SK-N-SH (cell line): ENCODE measurements around the gene RAB3GAP2. TPM values are rescaled to one million over a fixed set of nuclear protein-coding genes. Genes with fewer than 3 reads are reported as not detected.

Source experiments
- CTCF ChIA-PET: fragments of 300-600, 350-600 bp; formaldehyde crosslinking; extraction: SDS; loops from one replicate; lab custom pipeline; 2021; lab: Yijun Ruan, JAX
- POLR2A ChIA-PET: fragments of 350-600 bp; sonication (Branson Sonifier 250); formaldehyde crosslinking; extraction: SDS; loops from one replicate; lab custom pipeline; 2020; ENCODE audit warnings: antibody characterized with exemption, inconsistent platforms; lab: Yijun Ruan, JAX
- DNase-seq: peaks from one replicate; pipeline ENCODE4 v3.0.0; 2012
- H2AFZ ChIP-seq: fragments of 200-600 bp; sonication (generic); 2 replicates; pipeline ENCODE4 v1.8.1; 2016; ENCODE audit warnings: antibody characterized with exemption, mild to moderate bottlenecking, low read depth
- H3F3A ChIP-seq: fragments of 200-600 bp; sonication (generic); replicated peaks from 2 replicates; pipeline ENCODE3; 2016; ENCODE audit warnings: antibody characterized with exemption, mild to moderate bottlenecking; ENCODE audit not compliant: insufficient read depth
- H3K27ac ChIP-seq, 2 experiments: fragments of 200-500 bp in 1 of 2; fragments of 200-600 bp in 1 of 2; sonication (Bioruptor generic) in 1 of 2; sonication (generic), shearing (Covaris generic) in 1 of 2; 2 replicates each; pipeline versions ENCODE4 v1.5.1 to v1.6.1; 2014 to 2016; ENCODE audit warnings: low read depth in 2 of 2, inconsistent platforms in 1 of 2, low read length in 1 of 2, mild to moderate bottlenecking in 1 of 2, mixed read lengths in 1 of 2
- H3K27me3 ChIP-seq: fragments of 200-600 bp; sonication (generic), shearing (Covaris generic); 2 replicates; pipeline ENCODE4 v1.6.1; 2016; ENCODE audit warnings: mixed run types; ENCODE audit not compliant: insufficient read depth
- H3K36me3 ChIP-seq, 2 experiments: fragments of 200-500 bp in 1 of 2; fragments of 200-600 bp in 1 of 2; sonication (Bioruptor generic) in 1 of 2; sonication (generic) in 1 of 2; replicated peaks in 1 of 2; 2 replicates each; pipeline versions ENCODE3 to v1.5.1; 2014 to 2016; ENCODE audit warnings: low read length in 1 of 2, mild to moderate bottlenecking in 1 of 2; ENCODE audit not compliant: insufficient read depth in 2 of 2, control insufficient read depth in 1 of 2
- H3K4me1 ChIP-seq, 2 experiments: fragments of 200-500 bp in 1 of 2; fragments of 200-600 bp in 1 of 2; sonication (Bioruptor generic) in 1 of 2; sonication (generic), shearing (Covaris generic) in 1 of 2; 2 replicates each; pipeline versions ENCODE4 v1.5.1 to v1.6.1; 2014 to 2016; ENCODE audit warnings: low read depth in 1 of 2, low read length in 1 of 2, mixed run types in 1 of 2; ENCODE audit not compliant: insufficient read depth in 2 of 2, control insufficient read depth in 1 of 2
- H3K4me2 ChIP-seq: fragments of 200-600 bp; sonication (generic), shearing (Covaris generic); 2 replicates; pipeline ENCODE4 v1.6.1; 2017; ENCODE audit warnings: mixed run types
- H3K4me3 ChIP-seq, 2 experiments: fragments of 200-500 bp in 1 of 2; fragments of 200-600 bp in 1 of 2; sonication (Bioruptor generic) in 1 of 2; sonication (generic), shearing (Covaris generic) in 1 of 2; 2 replicates each; pipeline versions ENCODE4 v1.5.1 to v1.8.1; 2014 to 2016; ENCODE audit warnings: low read depth in 2 of 2, inconsistent platforms in 1 of 2, low read length in 1 of 2, mild to moderate bottlenecking in 1 of 2, mixed read lengths in 1 of 2, moderate library complexity in 1 of 2
- H3K79me2 ChIP-seq: fragments of 200-600 bp; sonication (generic); 2 replicates; pipeline ENCODE4 v1.8.1; 2017; ENCODE audit warnings: mild to moderate bottlenecking; ENCODE audit not compliant: insufficient read depth
- H3K9ac ChIP-seq: fragments of 200-600 bp; sonication (generic); 2 replicates; pipeline ENCODE4 v1.6.1; 2017; ENCODE audit warnings: mixed run types
- H3K9me2 ChIP-seq: fragments of 200-600 bp; sonication (generic); 2 replicates; pipeline ENCODE4 v1.6.1; 2017; ENCODE audit warnings: mixed run types
- H3K9me3 ChIP-seq: fragments of 200-600 bp; sonication (generic); 2 replicates; pipeline ENCODE4 v1.6.1; 2017; ENCODE audit warnings: mixed run types, mild to moderate bottlenecking, moderate library complexity
- H4K20me1 ChIP-seq: fragments of 200-600 bp; sonication (generic); 2 replicates; pipeline ENCODE4 v1.6.1; 2017; ENCODE audit warnings: mild to moderate bottlenecking, mixed run types; ENCODE audit not compliant: insufficient read depth
- ELF1 ChIP-seq: IDR thresholded peaks from 2 replicates; pipeline ENCODE4 v1.4.0; 2012
- FOXM1 ChIP-seq: IDR thresholded peaks from 2 replicates; pipeline ENCODE4 v1.4.0; 2012; ENCODE audit warnings: low read depth, mild to moderate bottlenecking
- GABPA ChIP-seq: IDR thresholded peaks from 2 replicates; pipeline ENCODE4 v1.4.0; 2012; ENCODE audit warnings: low read depth, mild to moderate bottlenecking
- JUND ChIP-seq: IDR thresholded peaks from 2 replicates; pipeline ENCODE4 v1.4.0; 2012
- MAX ChIP-seq: IDR thresholded peaks from 2 replicates; pipeline ENCODE4 v1.4.0; 2012; ENCODE audit warnings: low read depth
- MEF2A ChIP-seq: IDR thresholded peaks from 2 replicates; pipeline ENCODE4 v1.4.0; 2012; ENCODE audit warnings: low read depth, borderline replicate concordance
- MXI1 ChIP-seq: IDR thresholded peaks from 2 replicates; pipeline ENCODE4 v1.6.1; 2012; ENCODE audit warnings: mild to moderate bottlenecking, low read depth, low read length, improper control_type of control experiment
- NFIC ChIP-seq: IDR thresholded peaks from 2 replicates; pipeline ENCODE4 v1.4.0; 2012; ENCODE audit warnings: borderline replicate concordance
- RAD21 ChIP-seq: IDR thresholded peaks from 2 replicates; pipeline ENCODE4 v1.6.1; 2012; ENCODE audit warnings: mild to moderate bottlenecking, low read length
- RCOR1 ChIP-seq: fragments of 150-350 bp; IDR thresholded peaks from 2 replicates; pipeline ENCODE4 v1.6.1; 2017; ENCODE audit warnings: antibody characterized with exemption, low read length
- RXRA ChIP-seq: IDR thresholded peaks from 2 replicates; pipeline ENCODE4 v1.4.0; 2012; ENCODE audit warnings: low read depth, mild to moderate bottlenecking, borderline replicate concordance
- SIN3A ChIP-seq: IDR thresholded peaks from 2 replicates; pipeline ENCODE4 v1.6.1; 2012; ENCODE audit warnings: low read depth, mild to moderate bottlenecking, low read length, moderate library complexity, borderline replicate concordance
- SMC3 ChIP-seq: IDR thresholded peaks from 2 replicates; pipeline ENCODE4 v1.6.1; 2012; ENCODE audit warnings: low read depth, low read length, improper control_type of control experiment
- TCF12 ChIP-seq: IDR thresholded peaks from 2 replicates; pipeline ENCODE4 v1.4.0; 2012
- YY1 ChIP-seq: IDR thresholded peaks from 2 replicates; pipeline ENCODE4 v1.4.0; 2012; ENCODE audit warnings: low read depth, mild to moderate bottlenecking
- WGBS: methylation state at CpG from one replicate; pipeline ENCODE4 v1.1.6; 2017; ENCODE audit warnings: low lambda C conversion rate; 5-methylcytosine and 5-hydroxymethylcytosine counted together
- polyA plus RNA-seq, 3 experiments: library from polyadenylated mRNA; depleted of rRNA; stranded (reverse); fragments of >200 nt; gene quantifications; 2 replicates each; pipeline ENCODE4 v1.2.3, GENCODE V29; 2012
- TF ChIP-seq, protein P1 (sequence below): IDR thresholded peaks from 2 replicates; pipeline ENCODE4; 2012
- TF ChIP-seq, protein P2 (sequence below): IDR thresholded peaks from 2 replicates; pipeline ENCODE4 v1.4.0; 2012; ENCODE audit warnings: low read depth, borderline replicate concordance
- TF ChIP-seq, protein P3 (sequence below): IDR thresholded peaks from 2 replicates; pipeline ENCODE4 v1.6.1; 2012; ENCODE audit warnings: mild to moderate bottlenecking, low read depth, low read length, moderate library complexity

Gene RAB3GAP2
- polyA plus RNA-seq, 1 of the 3 experiments (the other 2 are of a cell fraction) = 9.3 TPM

GRCh38 chr1:220321758-220322157 is 49.5 kb upstream of the RAB3GAP2 start:
- H2AFZ ChIP-seq = no peak overlapping the region
- H3K9me3 ChIP-seq = no peaks in the 10 kb centered on the region
- no peaks in the 10 kb centered on the region for H3K27me3 ChIP-seq
- no peak overlapping the region for H3K4me2 ChIP-seq
- no peak overlapping the region for H3K9ac ChIP-seq
- H3K9me2 ChIP-seq = no peaks in the 10 kb centered on the region
- no peak overlapping the region for H3K4me3 ChIP-seq
- H3K79me2 ChIP-seq = no peaks in the 10 kb centered on the region
- H3K27ac ChIP-seq = no peak overlapping the region
- POLR2A ChIA-PET = no interaction called here
- TF ChIP-seq GABPA = no peak
- TF ChIP-seq ELF1 = no peak
- no peak for TF ChIP-seq SMC3
- TF ChIP-seq YY1 = no peak
- no peak for TF ChIP-seq RXRA
- TF ChIP-seq MEF2A = no peak
- no peak for TF ChIP-seq MXI1
- TF ChIP-seq NFIC = no peak
- TF ChIP-seq JUND = no peak
- TF ChIP-seq, protein P1, sequence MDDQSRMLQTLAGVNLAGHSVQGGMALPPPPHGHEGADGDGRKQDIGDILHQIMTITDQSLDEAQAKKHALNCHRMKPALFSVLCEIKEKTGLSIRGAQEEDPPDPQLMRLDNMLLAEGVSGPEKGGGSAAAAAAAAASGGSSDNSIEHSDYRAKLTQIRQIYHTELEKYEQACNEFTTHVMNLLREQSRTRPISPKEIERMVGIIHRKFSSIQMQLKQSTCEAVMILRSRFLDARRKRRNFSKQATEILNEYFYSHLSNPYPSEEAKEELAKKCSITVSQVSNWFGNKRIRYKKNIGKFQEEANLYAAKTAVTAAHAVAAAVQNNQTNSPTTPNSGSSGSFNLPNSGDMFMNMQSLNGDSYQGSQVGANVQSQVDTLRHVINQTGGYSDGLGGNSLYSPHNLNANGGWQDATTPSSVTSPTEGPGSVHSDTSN = no peak
- TF ChIP-seq FOXM1 = no peak
- TF ChIP-seq, protein P2, sequence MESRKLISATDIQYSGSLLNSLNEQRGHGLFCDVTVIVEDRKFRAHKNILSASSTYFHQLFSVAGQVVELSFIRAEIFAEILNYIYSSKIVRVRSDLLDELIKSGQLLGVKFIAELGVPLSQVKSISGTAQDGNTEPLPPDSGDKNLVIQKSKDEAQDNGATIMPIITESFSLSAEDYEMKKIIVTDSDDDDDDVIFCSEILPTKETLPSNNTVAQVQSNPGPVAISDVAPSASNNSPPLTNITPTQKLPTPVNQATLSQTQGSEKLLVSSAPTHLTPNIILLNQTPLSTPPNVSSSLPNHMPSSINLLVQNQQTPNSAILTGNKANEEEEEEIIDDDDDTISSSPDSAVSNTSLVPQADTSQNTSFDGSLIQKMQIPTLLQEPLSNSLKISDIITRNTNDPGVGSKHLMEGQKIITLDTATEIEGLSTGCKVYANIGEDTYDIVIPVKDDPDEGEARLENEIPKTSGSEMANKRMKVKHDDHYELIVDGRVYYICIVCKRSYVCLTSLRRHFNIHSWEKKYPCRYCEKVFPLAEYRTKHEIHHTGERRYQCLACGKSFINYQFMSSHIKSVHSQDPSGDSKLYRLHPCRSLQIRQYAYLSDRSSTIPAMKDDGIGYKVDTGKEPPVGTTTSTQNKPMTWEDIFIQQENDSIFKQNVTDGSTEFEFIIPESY = no peak
- no peak for TF ChIP-seq TCF12
- TF ChIP-seq, protein P3, sequence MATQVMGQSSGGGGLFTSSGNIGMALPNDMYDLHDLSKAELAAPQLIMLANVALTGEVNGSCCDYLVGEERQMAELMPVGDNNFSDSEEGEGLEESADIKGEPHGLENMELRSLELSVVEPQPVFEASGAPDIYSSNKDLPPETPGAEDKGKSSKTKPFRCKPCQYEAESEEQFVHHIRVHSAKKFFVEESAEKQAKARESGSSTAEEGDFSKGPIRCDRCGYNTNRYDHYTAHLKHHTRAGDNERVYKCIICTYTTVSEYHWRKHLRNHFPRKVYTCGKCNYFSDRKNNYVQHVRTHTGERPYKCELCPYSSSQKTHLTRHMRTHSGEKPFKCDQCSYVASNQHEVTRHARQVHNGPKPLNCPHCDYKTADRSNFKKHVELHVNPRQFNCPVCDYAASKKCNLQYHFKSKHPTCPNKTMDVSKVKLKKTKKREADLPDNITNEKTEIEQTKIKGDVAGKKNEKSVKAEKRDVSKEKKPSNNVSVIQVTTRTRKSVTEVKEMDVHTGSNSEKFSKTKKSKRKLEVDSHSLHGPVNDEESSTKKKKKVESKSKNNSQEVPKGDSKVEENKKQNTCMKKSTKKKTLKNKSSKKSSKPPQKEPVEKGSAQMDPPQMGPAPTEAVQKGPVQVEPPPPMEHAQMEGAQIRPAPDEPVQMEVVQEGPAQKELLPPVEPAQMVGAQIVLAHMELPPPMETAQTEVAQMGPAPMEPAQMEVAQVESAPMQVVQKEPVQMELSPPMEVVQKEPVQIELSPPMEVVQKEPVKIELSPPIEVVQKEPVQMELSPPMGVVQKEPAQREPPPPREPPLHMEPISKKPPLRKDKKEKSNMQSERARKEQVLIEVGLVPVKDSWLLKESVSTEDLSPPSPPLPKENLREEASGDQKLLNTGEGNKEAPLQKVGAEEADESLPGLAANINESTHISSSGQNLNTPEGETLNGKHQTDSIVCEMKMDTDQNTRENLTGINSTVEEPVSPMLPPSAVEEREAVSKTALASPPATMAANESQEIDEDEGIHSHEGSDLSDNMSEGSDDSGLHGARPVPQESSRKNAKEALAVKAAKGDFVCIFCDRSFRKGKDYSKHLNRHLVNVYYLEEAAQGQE = no peak
- TF ChIP-seq MAX = no peak
- no peak for TF ChIP-seq RAD21
- no peak for TF ChIP-seq RCOR1
- no peak for TF ChIP-seq SIN3A
- TF ChIP-seq, all 33 proteins: peak for 0
- DNase-seq = no peak
- WGBS = 59% methylated on average over 4 of the region's 6 CpGs
- Histone ChIP-seq H3K36me3 (no peaks in the 10 kb centered on the region), H4K20me1 (no peaks in the 10 kb centered on the region), H3K4me1 (no peaks in the 10 kb centered on the region; a peak in 1 of 4 replicates), H3F3A (no peaks in the 10 kb centered on the region)
- CTCF ChIA-PET = no interaction called here
